Osteocyte (in vitro differentiated cells): ENCODE results near the gene SCN4B. TPM values are rescaled to one million over a fixed set of nuclear protein-coding genes. Genes with fewer than 3 reads are reported as not detected.

Experiments
- DNase-seq: peaks from one replicate; pipeline ENCODE4 v3.0.0; 2021; ENCODE audit warnings: mixed read lengths; ENCODE audit not compliant: unreplicated experiment; ENCODE audit errors: extremely low spot score
- H3K27ac Mint-ChIP-seq: one replicate; pipeline ENCODE4 v1.8.0; 2021; ENCODE audit warnings: mild to moderate bottlenecking, mixed read lengths; ENCODE audit not compliant: unreplicated experiment
- H3K27me3 Mint-ChIP-seq: one replicate; pipeline ENCODE4 v1.8.0; 2021; ENCODE audit warnings: mixed read lengths; ENCODE audit not compliant: unreplicated experiment
- H3K36me3 Mint-ChIP-seq: one replicate; pipeline ENCODE4 v1.8.0; 2021; ENCODE audit warnings: mixed read lengths; ENCODE audit not compliant: unreplicated experiment
- H3K4me1 Mint-ChIP-seq: one replicate; pipeline ENCODE4 v1.8.0; 2021; ENCODE audit warnings: mixed read lengths; ENCODE audit not compliant: unreplicated experiment
- H3K4me3 Mint-ChIP-seq: one replicate; pipeline ENCODE4 v1.8.0; 2021; ENCODE audit warnings: mild to moderate bottlenecking, moderate library complexity, mixed read lengths; ENCODE audit not compliant: unreplicated experiment
- H3K9me3 Mint-ChIP-seq: one replicate; pipeline ENCODE4 v1.8.0; 2021; ENCODE audit warnings: mixed read lengths; ENCODE audit not compliant: unreplicated experiment
- CTCF ChIP-seq: fragments of 200-600 bp; sonication (generic); IDR thresholded peaks from 2 replicates; pipeline ENCODE4 v1.5.0; 2021; ENCODE audit warnings: antibody characterized with exemption, mild to moderate bottlenecking, moderate library complexity
- total RNA-seq: library from RNA; stranded (reverse); gene quantifications from 2 replicates; pipeline ENCODE4 v1.2.1, GENCODE V29; 2021

Gene SCN4B
- total RNA-seq, 1 donor from 2014 or later = 0.08 TPM

GRCh38 chr11:118092907-118093571 lies 59.6 kb downstream of the SCN4B start:
- Mint-ChIP-seq H3K27ac (no peak overlapping the region), H3K27me3 (peaks cover 10% of the 10 kb centered on the region), H3K36me3 (no peaks in the 10 kb centered on the region), H3K9me3 (no peaks in the 10 kb centered on the region), H3K4me1 (no peaks in the 10 kb centered on the region), H3K4me3 (no peak overlapping the region)
- TF ChIP-seq CTCF = no peak
- DNase-seq = no peak

- TF ChIP-seq CTCF = no peak
- Mint-ChIP-seq H3K27me3 (no peaks in the 10 kb centered on the region), H3K4me1 (no peaks in the 10 kb centered on the region), H3K9me3 (no peaks in the 10 kb centered on the region), H3K27ac (no peak overlapping the region), H3K36me3 (no peaks in the 10 kb centered on the region), H3K4me3 (no peak overlapping the region)
- DNase-seq = no peak
These were observed 60.9 kb downstream of the SCN4B start for GRCh38 chr11:118091690-118092089.

GRCh38 chr11:118090545-118091162 lies 62.0 kb downstream of the SCN4B start:
- Mint-ChIP-seq H3K27me3 (no peaks in the 10 kb centered on the region), H3K4me1 (no peaks in the 10 kb centered on the region), H3K27ac (no peak overlapping the region), H3K4me3 (no peak overlapping the region), H3K9me3 (no peaks in the 10 kb centered on the region), H3K36me3 (no peaks in the 10 kb centered on the region)
- no peak for TF ChIP-seq CTCF
- DNase-seq = no peak

- Mint-ChIP-seq H3K27ac (no peak overlapping the region), H3K36me3 (no peaks in the 10 kb centered on the region), H3K27me3 (peaks cover 8% of the 10 kb centered on the region), H3K4me1 (no peaks in the 10 kb centered on the region), H3K4me3 (no peak overlapping the region), H3K9me3 (no peaks in the 10 kb centered on the region)
- no peak for TF ChIP-seq CTCF
- DNase-seq = no peak
These were observed 64.1 kb downstream of the SCN4B start for GRCh38 chr11:118088531-118088930.

GRCh38 chr11:118087931-118088330 lies 64.7 kb downstream of the SCN4B start:
- no peak overlapping the region for H3K27ac Mint-ChIP-seq
- no peaks in the 10 kb centered on the region for H3K36me3 Mint-ChIP-seq
- DNase-seq = no peak
- no peaks in the 10 kb centered on the region for H3K4me1 Mint-ChIP-seq
- TF ChIP-seq CTCF = no peak
- H3K4me3 Mint-ChIP-seq = no peak overlapping the region
- H3K9me3 Mint-ChIP-seq = no peaks in the 10 kb centered on the region
- H3K27me3 Mint-ChIP-seq = peaks cover 12% of the 10 kb centered on the region
